H9 (cell line): ENCODE measurements around the gene GDPD4. TPM values are rescaled to one million over a fixed set of nuclear protein-coding genes. Genes with fewer than 3 reads are reported as not detected.
"Not testable (repeated sequence)": the region's sequence is repeated elsewhere in the genome, so short reads cannot be mapped to it uniquely, and the experiment has no call there.

Experiments
- DNase-seq: peaks from one replicate; pipeline ENCODE4 v3.0.0-alpha.2; 2017
- H2AFZ ChIP-seq: one replicate; pipeline ENCODE4 v1.6.1; 2013; ENCODE audit warnings: mild to moderate bottlenecking, low read length, control low read depth, moderate library complexity
- H2AK5ac ChIP-seq: 2 replicates; pipeline ENCODE4 v1.6.1; 2013; ENCODE audit warnings: low read length, control low read depth, mixed read lengths; ENCODE audit not compliant: insufficient read length
- H2BK120ac ChIP-seq: one replicate; pipeline ENCODE4 v1.6.1; 2013; ENCODE audit warnings: low read depth, mild to moderate bottlenecking, low read length, control low read depth, inconsistent platforms; ENCODE audit not compliant: poor library complexity, severe bottlenecking
- H2BK12ac ChIP-seq: 2 replicates; pipeline ENCODE4 v1.6.1; 2013; ENCODE audit warnings: low read length, control low read depth, mixed read lengths, low read depth; ENCODE audit not compliant: insufficient read length
- H2BK15ac ChIP-seq: 2 replicates; pipeline ENCODE4 v1.6.1; 2013; ENCODE audit warnings: low read depth, low read length, control low read depth
- H2BK20ac ChIP-seq: one replicate; pipeline ENCODE4 v1.6.1; 2013; ENCODE audit warnings: low read depth, mild to moderate bottlenecking, low read length, control low read depth, inconsistent platforms; ENCODE audit not compliant: poor library complexity, severe bottlenecking
- H2BK5ac ChIP-seq: 2 replicates; pipeline ENCODE4 v1.6.1; 2013; ENCODE audit warnings: low read length, control low read depth, mixed read lengths; ENCODE audit not compliant: insufficient read length
- H3K14ac ChIP-seq: 2 replicates; pipeline ENCODE4 v1.6.1; 2013; ENCODE audit warnings: low read length, control low read depth; ENCODE audit not compliant: insufficient read depth
- H3K18ac ChIP-seq: 2 replicates; pipeline ENCODE4 v1.6.1; 2013; ENCODE audit warnings: low read depth, mild to moderate bottlenecking, mixed read lengths, low read length, control low read depth; ENCODE audit not compliant: insufficient read length
- H3K23ac ChIP-seq: 2 replicates; pipeline ENCODE4 v1.6.1; 2013; ENCODE audit warnings: low read length, control low read depth, mixed read lengths, low read depth; ENCODE audit not compliant: insufficient read length
- H3K23me2 ChIP-seq: 2 replicates; pipeline ENCODE4 v1.6.1; 2013; ENCODE audit warnings: low read depth, mild to moderate bottlenecking, mixed read lengths, low read length, control low read depth; ENCODE audit not compliant: insufficient read length, poor library complexity, severe bottlenecking
- H3K27ac ChIP-seq: 2 replicates; pipeline ENCODE4 v1.5.1; 2013; ENCODE audit warnings: low read length, control low read depth, mixed read lengths, low read depth; ENCODE audit not compliant: insufficient read length
- H3K27me3 ChIP-seq: 2 replicates; pipeline ENCODE4 v1.6.1; 2013; ENCODE audit warnings: low read length, control low read depth, inconsistent platforms; ENCODE audit not compliant: insufficient read depth
- H3K4ac ChIP-seq: 2 replicates; pipeline ENCODE4 v1.6.1; 2013; ENCODE audit warnings: low read depth, mild to moderate bottlenecking, control low read depth, inconsistent platforms, low read length, moderate library complexity
- H3K4me1 ChIP-seq: 2 replicates; pipeline ENCODE4 v1.6.1; 2013; ENCODE audit warnings: low read length, control low read depth, inconsistent platforms; ENCODE audit not compliant: insufficient read depth
- H3K4me2 ChIP-seq: 2 replicates; pipeline ENCODE4 v1.6.1; 2013; ENCODE audit warnings: low read length, control low read depth, mixed read lengths; ENCODE audit not compliant: insufficient read length, insufficient read depth
- H3K56ac ChIP-seq: 2 replicates; pipeline ENCODE4 v1.6.1; 2013; ENCODE audit warnings: low read depth, mild to moderate bottlenecking, mixed read lengths, low read length, control low read depth; ENCODE audit not compliant: insufficient read length
- H3K79me1 ChIP-seq: 2 replicates; pipeline ENCODE4 v1.6.1; 2013; ENCODE audit warnings: low read depth, mild to moderate bottlenecking, moderate library complexity, low read length, control low read depth, inconsistent platforms; ENCODE audit not compliant: insufficient read depth, poor library complexity, severe bottlenecking
- H3K79me2 ChIP-seq: 2 replicates; pipeline ENCODE4 v1.6.1; 2013; ENCODE audit warnings: low read length, control low read depth, inconsistent platforms; ENCODE audit not compliant: insufficient read depth
- H3K9ac ChIP-seq: 2 replicates; pipeline ENCODE4 v1.6.1; 2013; ENCODE audit warnings: low read length, control low read depth, mixed read lengths; ENCODE audit not compliant: insufficient read length; ENCODE audit errors: extremely low read depth
- H3K9me3 ChIP-seq: one replicate; pipeline ENCODE4 v1.6.1; 2013; ENCODE audit warnings: low read depth, low read length, inconsistent platforms; ENCODE audit not compliant: control insufficient read depth
- H3T11ph ChIP-seq: one replicate; pipeline ENCODE4 v1.6.1; 2013; ENCODE audit warnings: mild to moderate bottlenecking, low read length, control low read depth, inconsistent platforms
- H4K20me1 ChIP-seq: one replicate; pipeline ENCODE4 v1.6.1; 2013; ENCODE audit not compliant: control insufficient read depth, insufficient read length, insufficient read depth
- H4K5ac ChIP-seq: 2 replicates; pipeline ENCODE4 v1.6.1; 2013; ENCODE audit warnings: low read depth, mild to moderate bottlenecking, mixed read lengths, low read length, control low read depth; ENCODE audit not compliant: insufficient read length
- H4K8ac ChIP-seq: replicated peaks from 2 replicates; pipeline ENCODE4 v1.6.1; 2013; ENCODE audit warnings: low read length, control low read depth, mixed read lengths, low read depth; ENCODE audit not compliant: insufficient read length
- H4K91ac ChIP-seq: 2 replicates; pipeline ENCODE4 v1.6.1; 2013; ENCODE audit warnings: low read depth, mild to moderate bottlenecking, moderate library complexity, mixed read lengths, low read length, control low read depth; ENCODE audit not compliant: insufficient read length
- H3K27ac Mint-ChIP-seq, 3 experiments: 2 replicates in 2 of 3; 3 replicates in 1 of 3; pipeline ENCODE4 v1.8.0; 2020 to 2021; ENCODE audit warnings: mixed read lengths in 3 of 3, mild to moderate bottlenecking in 1 of 3, moderate library complexity in 1 of 3
- H3K27me3 Mint-ChIP-seq: 2 replicates; pipeline ENCODE4 v1.8.0; 2021; ENCODE audit warnings: low read depth, mild to moderate bottlenecking, moderate library complexity, mixed read lengths
- H3K36me3 Mint-ChIP-seq, 3 experiments: 2 replicates in 2 of 3; 3 replicates in 1 of 3; pipeline ENCODE4 v1.8.0; 2020 to 2021; ENCODE audit warnings: low read depth in 3 of 3, mixed read lengths in 3 of 3; ENCODE audit not compliant: insufficient read depth in 1 of 3
- H3K4me1 Mint-ChIP-seq, 2 experiments: 2 replicates each; pipeline ENCODE4 v1.8.0; 2020; ENCODE audit warnings: mixed read lengths in 2 of 2
- H3K4me3 Mint-ChIP-seq, 2 experiments: 2 replicates in 1 of 2; 3 replicates in 1 of 2; pipeline ENCODE4 v1.8.0; 2020 to 2021; ENCODE audit warnings: mild to moderate bottlenecking in 2 of 2, mixed read lengths in 2 of 2, moderate library complexity in 1 of 2
- H3K9me3 Mint-ChIP-seq, 2 experiments: 2 replicates in 1 of 2; 3 replicates in 1 of 2; pipeline ENCODE4 v1.8.0; 2020; ENCODE audit warnings: mild to moderate bottlenecking in 2 of 2, mixed read lengths in 2 of 2, moderate library complexity in 1 of 2
- WGBS: extraction: QIAGEN DNeasy Blood & Tissue Kit; methylation state at CpG from one replicate; pipeline ENCODE4 v1.1.7; 2013; ENCODE audit warnings: missing lambda C conversion rate, low lambda C conversion rate, mixed read lengths; ENCODE audit not compliant: insufficient read length; ENCODE audit errors: extremely low coverage; 5-methylcytosine and 5-hydroxymethylcytosine counted together
- total RNA-seq: library from RNA; stranded (reverse); gene quantifications from 2 replicates; pipeline ENCODE4 v1.2.1, GENCODE V29; 2021
- TF ChIP-seq, protein P1 (sequence below): fragments of 200-600 bp; sonication (generic); conservative IDR thresholded peaks from 3 replicates; pipeline ENCODE4 v1.8.0; 2021; ENCODE audit warnings: antibody characterized with exemption, mild to moderate bottlenecking

The GDPD4 gene
- total RNA-seq, 1 experiment from 2014 or later: not detected

DNA sequence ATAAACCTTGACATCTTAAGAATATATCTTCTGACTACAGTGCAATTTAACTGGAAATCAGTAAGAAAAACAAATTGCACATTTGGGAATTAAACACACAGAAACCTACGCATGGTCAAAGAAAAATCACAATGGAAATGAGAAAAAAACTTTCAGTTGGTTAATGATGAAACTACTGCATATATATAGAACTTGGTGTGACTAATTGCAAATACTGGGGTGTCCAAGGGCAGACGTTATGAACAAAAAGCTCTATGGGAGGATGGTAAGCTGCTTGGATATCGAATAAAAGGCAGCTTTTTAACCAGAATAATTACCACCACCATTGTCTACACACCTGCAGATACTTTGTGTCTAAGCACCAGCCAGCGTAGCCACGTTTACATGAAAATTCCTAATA is 791 bp downstream of the GDPD4 start:
- no peak overlapping the region for H4K8ac ChIP-seq
- no peaks in the 10 kb centered on the region for H3K36me3 Mint-ChIP-seq
- H2BK20ac ChIP-seq: no peak overlapping the region

DNA sequence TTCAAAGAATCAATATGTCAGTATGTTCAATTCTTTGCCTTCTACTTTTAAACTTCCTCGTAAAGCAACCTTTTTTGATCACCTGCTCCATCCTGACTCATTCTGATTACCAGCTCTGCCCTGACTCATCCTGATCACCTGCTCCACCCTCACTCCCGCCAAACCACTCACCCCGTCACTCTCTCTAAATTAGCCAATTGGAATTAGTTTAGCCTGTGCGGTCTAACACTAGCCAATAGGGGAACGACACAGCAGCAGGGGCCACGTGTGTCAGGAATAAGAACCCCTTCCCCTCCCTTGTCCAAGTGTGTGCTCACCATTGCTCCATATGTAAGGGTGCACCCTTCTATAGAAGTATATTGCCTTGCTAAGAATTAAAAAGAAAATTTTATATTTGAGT is 1.5 kb downstream of the GDPD4 start:
- H3K23ac ChIP-seq, H3K79me1 ChIP-seq, H3K4me2 ChIP-seq, H3K9ac ChIP-seq, H2AFZ ChIP-seq, H3K14ac ChIP-seq, H3K56ac ChIP-seq, DNase-seq, H3K27ac ChIP-seq, H3K27ac Mint-ChIP-seq, H3K9me3 Mint-ChIP-seq, H3K4me1 ChIP-seq, H2AK5ac ChIP-seq, H3K4me3 Mint-ChIP-seq, H3K79me2 ChIP-seq, H2BK15ac ChIP-seq, H3T11ph ChIP-seq, H4K20me1 ChIP-seq, H2BK5ac ChIP-seq, H3K9me3 ChIP-seq, H3K27me3 ChIP-seq, H3K4ac ChIP-seq, H2BK12ac ChIP-seq, H4K5ac ChIP-seq, H3K18ac ChIP-seq, H4K8ac ChIP-seq, H3K27me3 Mint-ChIP-seq, H3K36me3 Mint-ChIP-seq, H3K23me2 ChIP-seq, H4K91ac ChIP-seq, H2BK20ac ChIP-seq, H2BK120ac ChIP-seq: not testable (repeated sequence)
- peaks cover 8 to 10% of the 10 kb centered on the region in 2 experiments; a peak in 3 of 4 replicates for H3K4me1 Mint-ChIP-seq
- no CpG with 5 or more reads among the region's 6 CpGs for WGBS

More for the DNA sequence above, 791 bp downstream of the GDPD4 start:
- no peak overlapping the region for H3K18ac ChIP-seq
- H2AFZ ChIP-seq: no peak overlapping the region
- no peak overlapping the region for H2BK120ac ChIP-seq
- H3K9me3 ChIP-seq: no peaks in the 10 kb centered on the region
- no peak for DNase-seq
- no peaks in the 10 kb centered on the region for H3K9me3 Mint-ChIP-seq
- H3K14ac ChIP-seq: no peak overlapping the region
- no peak overlapping the region for H2AK5ac ChIP-seq
- H2BK5ac ChIP-seq: no peak overlapping the region
- H3K4me3 Mint-ChIP-seq: no peak overlapping the region
- no peaks in the 10 kb centered on the region for H3K79me1 ChIP-seq
- WGBS: no CpG with 5 or more reads among the region's 5 CpGs
- H3K4me1 ChIP-seq: no peaks in the 10 kb centered on the region
- no peaks in the 10 kb centered on the region for H3K27me3 ChIP-seq
- H4K5ac ChIP-seq: no peak overlapping the region
- no peak overlapping the region for H3K4me2 ChIP-seq
- H4K20me1 ChIP-seq: no peaks in the 10 kb centered on the region
- no peak overlapping the region for H3K9ac ChIP-seq
- peaks cover 4% of the 10 kb centered on the region for H3K23me2 ChIP-seq
- no peak overlapping the region for H3K23ac ChIP-seq
- H2BK12ac ChIP-seq: no peak overlapping the region
- H3K27ac ChIP-seq: no peak overlapping the region
- no peak overlapping the region for H3K4ac ChIP-seq
- H3K27ac Mint-ChIP-seq: no peak overlapping the region
- no peak overlapping the region for H3K56ac ChIP-seq
- 0 out of 2 replicates have a peak, but pooled peaks cover 2% of the 10 kb centered on the region for H3K79me2 ChIP-seq
- TF ChIP-seq, protein P1, sequence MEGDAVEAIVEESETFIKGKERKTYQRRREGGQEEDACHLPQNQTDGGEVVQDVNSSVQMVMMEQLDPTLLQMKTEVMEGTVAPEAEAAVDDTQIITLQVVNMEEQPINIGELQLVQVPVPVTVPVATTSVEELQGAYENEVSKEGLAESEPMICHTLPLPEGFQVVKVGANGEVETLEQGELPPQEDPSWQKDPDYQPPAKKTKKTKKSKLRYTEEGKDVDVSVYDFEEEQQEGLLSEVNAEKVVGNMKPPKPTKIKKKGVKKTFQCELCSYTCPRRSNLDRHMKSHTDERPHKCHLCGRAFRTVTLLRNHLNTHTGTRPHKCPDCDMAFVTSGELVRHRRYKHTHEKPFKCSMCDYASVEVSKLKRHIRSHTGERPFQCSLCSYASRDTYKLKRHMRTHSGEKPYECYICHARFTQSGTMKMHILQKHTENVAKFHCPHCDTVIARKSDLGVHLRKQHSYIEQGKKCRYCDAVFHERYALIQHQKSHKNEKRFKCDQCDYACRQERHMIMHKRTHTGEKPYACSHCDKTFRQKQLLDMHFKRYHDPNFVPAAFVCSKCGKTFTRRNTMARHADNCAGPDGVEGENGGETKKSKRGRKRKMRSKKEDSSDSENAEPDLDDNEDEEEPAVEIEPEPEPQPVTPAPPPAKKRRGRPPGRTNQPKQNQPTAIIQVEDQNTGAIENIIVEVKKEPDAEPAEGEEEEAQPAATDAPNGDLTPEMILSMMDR: no peak
- H2BK15ac ChIP-seq: no peak overlapping the region
- no peak overlapping the region for H4K91ac ChIP-seq
- no peak overlapping the region for H3T11ph ChIP-seq
- peaks cover 8 to 10% of the 10 kb centered on the region in 2 experiments; a peak in 3 of 4 replicates for H3K4me1 Mint-ChIP-seq
- H3K27me3 Mint-ChIP-seq: no peaks in the 10 kb centered on the region
